IMR-90 (cell line): ENCODE data around the gene OPA3. TPM values are rescaled to one million over a fixed set of nuclear protein-coding genes. Genes with fewer than 3 reads are reported as not detected.

Source experiments
- ATAC-seq: fragments of 200-7000 bp; cut with Tn5 transposase; 2 replicates; pipeline ENCODE4 v1.9.1; 2020; ENCODE audit warnings: low read depth, mild to moderate bottlenecking, moderate library complexity
- BruUV-seq: library from RNA; stranded (reverse); fragments of 400-500 nt; replicated peaks from 2 replicates; lab custom pipeline; 2021; lab: Mats Ljungman, UMichigan
- CTCF ChIA-PET: fragments of 300-600 bp; formaldehyde crosslinking; extraction: SDS; loops from one replicate; lab custom pipeline; 2021; ENCODE audit warnings: antibody characterized with exemption; lab: Yijun Ruan, JAX
- POLR2A ChIA-PET: fragments of 300-600 bp; sonication (Branson Sonifier 250); formaldehyde crosslinking; loops from one replicate; lab custom pipeline; 2022; ENCODE audit warnings: antibody characterized with exemption; ENCODE audit not compliant: unreplicated experiment; lab: Charles Lee
- DNase-seq: peaks from one replicate; pipeline ENCODE4 v3.0.0; 2013
- H2AFZ ChIP-seq: replicated peaks from 2 replicates; pipeline ENCODE3; 2013; ENCODE audit warnings: low read length, mild to moderate bottlenecking; ENCODE audit not compliant: poor library complexity
- H2AK5ac ChIP-seq: 2 replicates; pipeline ENCODE4 v1.6.1; 2013; ENCODE audit warnings: low read depth, low read length, inconsistent platforms
- H2AK9ac ChIP-seq: replicated peaks from 2 replicates; pipeline ENCODE3; 2013; ENCODE audit warnings: mild to moderate bottlenecking, low read depth, low read length, moderate library complexity; ENCODE audit not compliant: poor library complexity
- H2BK120ac ChIP-seq: 2 replicates; pipeline ENCODE4 v1.6.1; 2013; ENCODE audit warnings: low read depth, low read length, inconsistent platforms
- H2BK15ac ChIP-seq: 3 replicates; pipeline ENCODE4 v1.6.1; 2013; ENCODE audit warnings: low read depth, low read length, inconsistent platforms
- H2BK20ac ChIP-seq: 2 replicates; pipeline ENCODE4 v1.6.1; 2013; ENCODE audit warnings: low read depth, mild to moderate bottlenecking, inconsistent platforms, low read length, moderate library complexity
- H2BK5ac ChIP-seq: 2 replicates; pipeline ENCODE4 v1.6.1; 2013; ENCODE audit warnings: mild to moderate bottlenecking, low read depth, low read length, inconsistent platforms; ENCODE audit not compliant: poor library complexity, severe bottlenecking
- H3K14ac ChIP-seq: replicated peaks from 2 replicates; pipeline ENCODE4 v1.6.1; 2013; ENCODE audit warnings: low read depth, low read length, inconsistent platforms
- H3K18ac ChIP-seq: 2 replicates; pipeline ENCODE4 v1.6.1; 2013; ENCODE audit warnings: low read depth, low read length, control low read depth
- H3K23ac ChIP-seq: 2 replicates; pipeline ENCODE4 v1.6.1; 2013; ENCODE audit warnings: low read depth, low read length, inconsistent platforms
- H3K27ac ChIP-seq: 2 replicates; pipeline ENCODE4 v1.5.1; 2013; ENCODE audit warnings: mild to moderate bottlenecking, control low read depth, low read length; ENCODE audit not compliant: insufficient read depth
- H3K27me3 ChIP-seq: 2 replicates; pipeline ENCODE4 v1.6.1; 2013; ENCODE audit warnings: low read length; ENCODE audit not compliant: control insufficient read depth, insufficient read depth
- H3K36me3 ChIP-seq: 2 replicates; pipeline ENCODE4 v1.6.1; 2013; ENCODE audit warnings: low read length, mixed read lengths; ENCODE audit not compliant: control insufficient read depth, insufficient read depth
- H3K4ac ChIP-seq: 2 replicates; pipeline ENCODE4 v1.6.1; 2013; ENCODE audit warnings: low read depth, low read length, inconsistent platforms
- H3K4me1 ChIP-seq: 2 replicates; pipeline ENCODE4 v1.6.1; 2013; ENCODE audit warnings: low read length, mixed read lengths; ENCODE audit not compliant: control insufficient read depth, insufficient read depth
- H3K4me2 ChIP-seq: 2 replicates; pipeline ENCODE4 v1.6.1; 2013; ENCODE audit warnings: low read depth, mild to moderate bottlenecking, control low read depth, low read length, moderate library complexity
- H3K4me3 ChIP-seq: 2 replicates; pipeline ENCODE4 v1.5.1; 2013; ENCODE audit warnings: low read depth, mild to moderate bottlenecking, control low read depth, low read length, moderate library complexity; ENCODE audit not compliant: insufficient read depth
- H3K56ac ChIP-seq: 2 replicates; pipeline ENCODE4 v1.6.1; 2013; ENCODE audit warnings: low read length, inconsistent platforms; ENCODE audit not compliant: insufficient read depth; ENCODE audit errors: extremely low read depth
- H3K79me1 ChIP-seq, 2 experiments: 2 replicates each; pipeline ENCODE4 v1.6.1; 2013; ENCODE audit warnings: low read length in 2 of 2, inconsistent platforms in 1 of 2, low read depth in 1 of 2
- H3K9ac ChIP-seq: 2 replicates; pipeline ENCODE4 v1.6.1; 2013; ENCODE audit warnings: low read depth, low read length, control low read depth
- H3K9me1 ChIP-seq: 2 replicates; pipeline ENCODE4 v1.6.1; 2013; ENCODE audit warnings: low read length, inconsistent platforms; ENCODE audit not compliant: insufficient read depth
- H3K9me3 ChIP-seq: 2 replicates; pipeline ENCODE4 v1.6.1; 2013; ENCODE audit warnings: low read length; ENCODE audit not compliant: control insufficient read depth, insufficient read depth
- H4K20me1 ChIP-seq: 2 replicates; pipeline ENCODE4 v1.6.1; 2013; ENCODE audit warnings: low read length, inconsistent platforms; ENCODE audit not compliant: insufficient read depth
- H4K5ac ChIP-seq: 2 replicates; pipeline ENCODE4 v1.6.1; 2013; ENCODE audit warnings: mild to moderate bottlenecking, low read depth, low read length, control low read depth
- H4K8ac ChIP-seq, 2 experiments: 2 replicates each; pipeline ENCODE4 v1.6.1; 2013; ENCODE audit warnings: low read depth in 2 of 2, low read length in 2 of 2, control low read depth in 1 of 2, inconsistent platforms in 1 of 2
- H4K91ac ChIP-seq: 2 replicates; pipeline ENCODE4 v1.6.1; 2013; ENCODE audit warnings: low read depth, low read length, inconsistent platforms; ENCODE audit not compliant: insufficient read depth
- FOS ChIP-seq: fragments of 150-350 bp; IDR thresholded peaks from 2 replicates; pipeline ENCODE4 v1.6.1; 2016; ENCODE audit warnings: low read depth, low read length
- MAFK ChIP-seq: IDR thresholded peaks from 2 replicates; pipeline ENCODE4 v1.6.1; 2012; ENCODE audit warnings: low read depth, low read length, improper control_type of control experiment
- RFX5 ChIP-seq: IDR thresholded peaks from 2 replicates; pipeline ENCODE4 v1.8.0; 2012; ENCODE audit warnings: low read depth, mild to moderate bottlenecking, low read length, moderate library complexity
- SMC3 ChIP-seq: fragments of 150-350 bp; IDR thresholded peaks from 2 replicates; pipeline ENCODE4 v1.6.1; 2016; ENCODE audit warnings: low read depth, mild to moderate bottlenecking, antibody characterized with exemption, low read length, moderate library complexity
- WGBS, 2 experiments: methylation state at CpG; one replicate each; pipeline versions ENCODE4 v1.1.5 to v1.1.7; 2013; ENCODE audit warnings: missing lambda C conversion rate in 2 of 2; ENCODE audit not compliant: insufficient read length in 1 of 2; ENCODE audit errors: extremely low coverage in 2 of 2; 5-methylcytosine and 5-hydroxymethylcytosine counted together
- dilution Hi-C: fragments of 300-500 bp; cut with HindIII; formaldehyde crosslinking; loops from one replicate; pipeline ENCODE4 v1.14.3; 2018; ENCODE audit warnings: low sequenced_read_pairs; ENCODE audit not compliant: unreplicated experiment
- in situ Hi-C: fragments of 300-500 bp; cut with MboI; formaldehyde crosslinking; loops from 3 replicates; pipeline ENCODE4 v1.14.3; 2019; ENCODE audit warnings: low sequenced_read_pairs, inconsistent platforms, mixed read lengths
- intact Hi-C: fragments of 100-400 bp; cut with micrococcal nuclease; formaldehyde crosslinking; loops from 2 replicates; pipeline ENCODE4 v1.10.0; 2022
- polyA plus RNA-seq, 3 experiments: library from polyadenylated mRNA; depleted of rRNA; stranded (reverse); fragments of >200 nt; gene quantifications; 2 replicates each; pipeline ENCODE4 v1.2.3, GENCODE V29; 2012; ENCODE audit warnings: low replicate concordance in 1 of 3
- total RNA-seq: library from RNA; depleted of rRNA; stranded (reverse); fragments of >200 nt; gene quantifications from 2 replicates; pipeline ENCODE4 v1.2.3, GENCODE V29; 2012

OPA3 gene
- total and polyA plus RNA-seq, 2 of the 4 experiments (the other 2 are of a cell fraction) = 5.2 to 9.6 TPM

DNA sequence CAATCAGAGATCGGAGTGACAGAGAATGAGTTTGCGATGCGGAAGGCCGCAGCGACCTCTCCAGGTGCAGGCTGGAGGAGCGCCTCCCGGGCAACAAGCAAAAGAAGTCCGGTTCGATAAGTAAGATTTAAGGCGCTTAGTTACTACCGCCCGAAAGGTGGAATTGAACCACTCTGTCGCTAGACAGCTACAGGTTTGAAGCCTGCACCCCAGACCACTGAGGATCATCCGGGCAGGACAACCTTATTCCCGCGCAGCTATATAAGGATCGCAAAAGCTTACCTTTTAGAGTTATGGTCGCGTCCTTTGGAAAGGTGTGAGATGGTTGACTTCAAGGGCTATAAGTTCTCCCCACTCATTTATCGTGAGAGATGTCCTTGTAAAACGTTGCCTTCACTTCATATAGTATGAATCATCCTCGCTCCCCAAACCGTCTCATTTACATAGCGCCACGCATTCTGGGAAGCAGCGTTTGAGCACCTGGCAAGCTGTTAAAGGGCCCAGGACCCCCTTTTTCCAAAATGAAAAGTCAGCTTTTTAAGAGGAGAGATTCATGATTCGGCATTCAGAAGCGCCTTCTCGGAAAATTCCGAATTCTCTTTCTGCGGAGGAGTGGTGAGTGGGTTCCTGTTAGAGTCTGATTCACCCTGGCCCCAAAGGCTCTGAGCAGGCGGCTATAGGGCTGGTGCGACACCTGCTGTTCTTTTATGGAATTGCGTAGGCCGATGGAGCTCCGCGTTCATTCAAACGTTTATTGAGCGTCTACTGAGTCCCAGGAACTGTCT, 106.0 kb downstream of the OPA3 start:
- ChIA-PET CTCF (interaction anchor here (0.6 to 1.5 kb wide), 24 partner anchors 9 to 278 kb away, joined by 3 to 87 read pairs (median 4); partner anchors contain the start of genes FOSB and QPCTL), POLR2A (interaction anchor here (0.5 to 1.0 kb wide), 3 partner anchors 9 to 51 kb away, joined by 3 to 4 read pairs (median 3); no protein-coding TSS in a partner anchor)
- H3K4me3 ChIP-seq = peak overlapping the region; percentile 49
- dilution Hi-C loops = no loop called here
- H2BK15ac ChIP-seq = peak overlapping the region; percentile 67; the same call in 1 of the 3 replicates
- H2BK20ac ChIP-seq = peak overlapping the region; percentile 93
- peak overlapping the region; percentile 68 for H3K27ac ChIP-seq
- no peak for TF ChIP-seq RFX5
- TF ChIP-seq FOS = 0 out of 2 replicates have a peak, but pooled peaks have one; percentile 45
- peak; percentile 95 for TF ChIP-seq SMC3
- TF ChIP-seq MAFK = no peak
- no peaks in the 10 kb centered on the region; the same call in 1 of the 2 replicates for H4K20me1 ChIP-seq
- peak overlapping the region; percentile 94 for H2BK120ac ChIP-seq
- peak overlapping the region; percentile 91; the same call in 1 of the 2 replicates for H3K23ac ChIP-seq
- peak overlapping the region; percentile 85 for H3K56ac ChIP-seq
- peak; percentile 96 for ATAC-seq
- H2AK5ac ChIP-seq = peak overlapping the region; percentile 57; the same call in 1 of the 2 replicates
- peak overlapping the region; percentile 83 for H4K91ac ChIP-seq
- intact Hi-C loops = loop anchor here (1.0 kb wide), 3 partner anchors 35 to 51 kb away; no protein-coding TSS in a partner anchor
- 2% methylated on average over 19 of the region's 39 CpGs; no CpG with 5 or more reads in 1 of the 2 experiments for WGBS, 2 experiments
- H3K14ac ChIP-seq = peak overlapping the region; percentile 95
- H2AFZ ChIP-seq = peak overlapping the region; percentile 88
- no peaks in the 10 kb centered on the region for H3K9me3 ChIP-seq
- peak overlapping the region; percentile 92 for H3K4ac ChIP-seq
- peak; percentile 96 for DNase-seq
- H3K9ac ChIP-seq = peak overlapping the region; percentile 76
- peak overlapping the region; percentile 23 to 90 for H4K8ac ChIP-seq
- no peaks in the 10 kb centered on the region for H3K27me3 ChIP-seq
- H3K36me3 ChIP-seq = no peaks in the 10 kb centered on the region
- H3K79me1 ChIP-seq = peaks cover 0 to 16% of the 10 kb centered on the region in 2 experiments; a peak in 3 of 4 replicates
- TSS peak; percentile 97 for BruUV-seq
- H4K5ac ChIP-seq = peak overlapping the region; percentile 17; the same call in 1 of the 2 replicates
- peak overlapping the region; percentile 97 for H2BK5ac ChIP-seq
- no peaks in the 10 kb centered on the region for H3K9me1 ChIP-seq
- H3K4me2 ChIP-seq = peak overlapping the region; percentile 77
- peak overlapping the region; percentile 35 for H2AK9ac ChIP-seq
- H3K18ac ChIP-seq = peak overlapping the region; percentile 78; the same call in 1 of the 2 replicates
- H3K4me1 ChIP-seq = peaks cover 4% of the 10 kb centered on the region
- in situ Hi-C loops = loop anchor here (5.0 kb wide), 1 partner anchor 36 kb away; no protein-coding TSS in a partner anchor
